Stimulated activated CD4-positive, alpha-beta T cell treated with anti-CD3 and anti-CD28 coated beads, TNF-alpha, amount 100 ng/mL, for 4 hours (primary cell): ENCODE data around the gene PHACTR2.
"Not testable (repeated sequence)": the region's sequence is repeated elsewhere in the genome, so short reads cannot be mapped to it uniquely, and the experiment has no call there.

ENCODE experiments used
- DNase-seq, 3 experiments: peaks; one replicate each; pipeline ENCODE4 v3.0.0-alpha.2; 2020; ENCODE audit warnings: low read depth in 3 of 3

PHACTR2 gene

DNA sequence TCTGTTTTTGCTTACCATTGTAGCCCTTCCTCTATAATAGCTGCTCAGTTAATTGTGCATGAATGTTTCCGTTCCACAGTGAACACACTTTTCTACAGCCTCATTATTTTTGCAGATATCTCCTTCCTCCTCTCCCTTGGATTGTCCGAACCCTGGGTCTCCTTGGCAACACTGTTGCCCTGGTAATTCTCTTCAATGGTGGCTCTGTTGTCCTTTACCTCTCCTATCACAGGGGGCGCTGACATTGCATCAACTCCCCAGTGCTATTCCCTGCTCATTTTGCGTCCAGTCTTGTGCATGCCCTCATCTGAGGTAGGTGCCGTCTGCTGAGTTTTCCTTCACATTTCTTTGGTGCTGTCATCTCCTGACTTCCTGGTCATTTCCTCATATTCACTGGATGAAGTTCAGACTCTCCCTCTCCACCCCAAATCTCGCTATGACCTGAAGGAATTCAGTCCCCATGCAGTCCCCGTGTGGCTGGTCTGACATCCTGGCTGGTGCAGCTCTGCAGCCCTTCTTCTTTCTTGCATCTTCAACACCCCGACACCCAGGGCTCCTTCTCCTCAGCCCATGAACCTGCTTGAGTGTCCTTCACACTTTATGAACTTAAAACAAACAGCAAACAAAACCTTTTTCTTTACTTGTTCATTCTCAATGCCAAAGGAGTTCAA, 21.1 kb downstream of the PHACTR2 start:
- no peak for DNase-seq

DNA sequence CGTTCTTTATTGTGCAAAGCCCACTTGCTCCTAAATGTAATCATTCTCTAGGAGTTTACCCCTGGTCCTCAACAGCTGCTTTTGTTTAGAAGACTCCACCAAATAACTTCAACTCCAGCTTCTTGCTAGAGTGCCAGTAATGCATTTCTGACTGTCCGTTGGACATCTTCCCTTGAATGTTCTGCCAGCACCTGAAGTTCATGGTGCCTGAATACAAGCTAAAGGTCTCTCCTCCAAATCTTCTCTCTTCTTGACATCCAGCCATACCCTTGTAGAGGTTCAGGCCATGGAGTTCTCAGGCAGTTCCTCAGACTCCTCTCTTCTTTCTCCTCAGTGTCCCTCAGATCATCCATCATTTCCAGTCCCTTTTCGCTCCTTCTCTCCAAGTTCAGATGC, 21.7 kb downstream of the PHACTR2 start:
- DNase-seq: no peak

- no peak for DNase-seq
Measured at GRCh38 chr6:143700684-143701348, 23.1 kb downstream of the PHACTR2 start.

DNA sequence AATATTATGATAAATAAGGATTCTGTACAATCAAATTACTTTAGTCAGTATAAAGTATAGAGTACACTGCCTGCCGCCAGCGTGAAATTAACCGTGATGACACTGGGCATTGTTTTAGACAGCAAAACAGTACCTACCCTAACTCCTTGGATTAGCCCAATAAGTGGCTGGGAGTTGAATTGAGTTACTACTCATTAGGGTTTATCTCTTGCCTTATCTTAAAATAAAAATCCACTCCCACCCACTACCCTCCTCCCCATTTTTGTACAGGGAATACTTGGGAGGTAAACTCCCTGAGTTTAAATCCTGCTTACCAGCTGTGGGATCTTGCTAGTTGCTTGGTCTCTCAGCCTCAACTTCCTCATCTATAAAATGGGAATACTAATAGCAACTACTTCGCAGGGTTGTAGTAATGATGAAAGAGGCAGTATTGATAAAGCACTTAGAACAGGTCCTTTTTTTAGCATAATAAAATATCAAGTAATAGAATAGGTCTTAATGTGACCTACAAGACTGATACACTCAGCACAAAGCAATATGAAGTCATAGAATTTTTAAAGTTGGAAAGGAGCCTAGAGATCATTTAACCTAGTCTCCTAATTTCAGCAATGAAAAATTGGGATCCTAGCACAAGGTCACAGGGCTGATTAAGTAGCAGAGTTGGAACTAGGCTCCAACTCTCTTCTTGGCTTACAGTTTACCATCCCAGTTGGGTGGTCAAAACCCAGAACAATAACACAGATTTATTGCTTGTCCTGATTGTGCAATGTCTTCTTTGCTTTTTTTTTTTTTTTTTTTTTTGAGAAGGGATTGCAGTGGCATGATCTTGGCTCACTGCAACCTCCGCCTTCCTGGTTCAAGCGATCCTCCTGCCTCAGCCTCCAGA, 23.8 kb downstream of the PHACTR2 start:
- no peak for DNase-seq

DNA sequence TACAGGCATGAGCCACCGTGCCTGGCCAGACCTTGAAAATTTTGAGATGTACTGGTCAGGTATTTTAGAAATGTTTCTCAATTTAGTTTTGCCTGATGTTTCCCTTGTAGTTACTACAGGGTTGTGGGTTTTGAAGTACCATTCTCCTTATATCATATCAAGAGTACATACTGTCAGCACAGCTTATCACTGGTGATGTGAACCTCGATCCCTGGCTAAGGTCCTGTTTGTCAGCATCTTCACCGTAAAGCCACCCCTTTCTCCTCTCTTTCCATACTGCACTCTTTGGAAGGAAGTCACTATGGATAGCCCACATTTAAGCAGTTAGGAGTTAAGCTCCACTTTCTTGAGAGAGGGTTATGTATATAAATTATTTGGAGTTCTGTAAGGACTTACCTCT, 27.8 kb downstream of the PHACTR2 start:
- no peak for DNase-seq

DNA sequence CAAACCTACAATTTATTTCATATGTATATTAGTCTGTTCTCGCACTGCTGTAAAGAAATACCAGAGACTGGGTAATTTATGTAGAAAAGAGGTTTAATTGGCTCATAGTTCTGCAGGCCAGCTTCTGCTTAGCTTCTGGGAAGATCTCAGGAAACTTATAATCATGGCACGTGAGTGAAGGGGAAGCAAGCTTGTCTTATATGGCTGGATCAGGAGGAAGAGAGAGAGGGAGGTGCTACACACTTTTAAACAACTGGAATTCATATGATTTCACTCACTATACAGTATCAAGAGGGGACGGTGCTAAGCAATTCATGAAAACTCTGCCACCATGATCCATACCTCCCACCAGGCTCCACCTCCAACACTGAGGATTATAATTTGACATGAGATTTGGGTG, 29.9 kb downstream of the PHACTR2 start:
- no peak for DNase-seq

DNA sequence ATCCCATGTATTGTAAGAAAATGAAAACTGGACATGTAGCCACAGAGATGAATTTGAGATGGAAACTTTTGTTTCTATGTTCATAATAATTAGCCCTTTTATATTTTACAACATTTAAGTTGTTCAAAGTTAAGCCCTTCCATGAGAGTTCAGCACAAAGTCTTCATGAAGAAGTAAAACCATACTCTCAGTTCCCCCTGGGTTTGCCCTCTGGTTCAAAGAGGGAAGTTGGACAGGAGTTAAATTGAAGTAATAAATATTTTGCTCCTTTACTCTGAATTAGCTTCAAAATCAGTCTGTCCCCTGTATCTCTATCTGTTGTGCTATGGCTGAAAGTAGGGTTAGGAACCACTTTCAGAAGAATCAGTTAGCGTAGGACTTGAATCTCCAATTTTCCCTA, 31.1 kb downstream of the PHACTR2 start:
- DNase-seq: no peak

DNA sequence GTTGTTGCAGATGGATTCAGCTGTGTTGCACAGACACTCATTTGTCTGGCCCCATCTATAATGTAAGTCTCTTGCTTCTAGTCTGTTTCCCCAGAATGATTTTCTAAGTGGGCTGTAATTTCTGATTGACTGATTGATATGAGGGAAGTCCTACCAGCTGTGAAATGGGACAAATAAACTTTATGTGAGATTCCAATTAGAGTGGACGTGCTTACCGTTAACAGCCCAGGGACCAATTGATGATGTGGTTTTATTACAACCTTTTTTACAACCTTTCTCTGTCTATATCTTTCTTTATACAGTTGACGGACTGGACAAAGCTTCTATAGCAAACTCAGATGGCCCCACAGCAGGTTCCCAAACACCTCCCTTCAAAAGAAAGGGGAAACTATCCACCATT, 33.9 kb downstream of the PHACTR2 start:
- DNase-seq: no peak

GRCh38 chr6:143718472-143718871, 40.7 kb downstream of the PHACTR2 start:
- DNase-seq: no peak

GRCh38 chr6:143721642-143722041, 43.9 kb downstream of the PHACTR2 start:
- no peak for DNase-seq

DNA sequence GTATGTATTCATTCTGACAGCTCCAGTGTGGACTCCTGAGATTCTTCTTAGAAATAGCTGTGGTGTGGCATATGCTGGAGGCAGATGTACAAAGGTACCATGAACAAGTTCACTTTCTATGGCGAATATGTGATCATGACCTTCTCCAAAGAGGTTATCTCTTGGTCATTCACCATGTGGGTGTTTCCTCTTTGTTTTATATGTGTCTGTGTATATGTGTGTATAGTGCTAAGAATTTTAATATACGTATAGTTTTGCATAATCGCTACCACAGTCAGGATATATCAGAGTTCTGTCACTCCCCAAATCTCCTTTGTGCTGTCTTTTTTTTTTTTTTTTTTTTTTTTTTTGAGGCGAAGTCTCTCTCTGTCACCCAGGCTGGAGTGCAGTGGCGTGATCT, 47.1 kb downstream of the PHACTR2 start:
- no peak for DNase-seq

DNA sequence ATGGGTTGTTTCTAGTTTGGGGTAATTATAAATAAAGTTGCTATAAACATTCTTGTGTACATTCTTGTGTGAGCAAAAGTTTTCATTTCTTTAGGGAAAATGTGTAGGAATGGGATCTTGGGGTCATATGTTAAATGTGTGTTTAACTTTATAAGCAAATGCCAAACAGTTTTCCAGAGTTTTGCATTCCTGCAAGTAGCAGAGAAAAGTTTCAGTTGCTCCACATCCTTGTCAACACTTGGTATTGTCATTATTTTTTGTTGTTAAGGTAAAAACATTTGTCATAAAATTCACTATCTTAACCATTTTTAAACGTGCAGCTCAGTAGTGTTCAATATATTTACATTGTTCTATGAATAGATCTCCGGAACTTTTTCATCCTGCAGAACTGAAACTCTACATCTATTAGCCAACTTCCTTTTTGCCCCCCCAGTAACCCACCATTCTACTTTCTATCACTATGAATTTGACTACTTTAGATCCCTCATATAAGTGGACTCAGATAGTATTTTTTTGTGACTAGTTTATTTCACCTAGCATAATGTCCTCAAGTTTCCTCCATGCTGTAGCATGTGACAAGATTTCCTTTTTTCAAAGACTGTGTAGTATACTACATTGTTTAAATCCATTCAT, 48.4 kb downstream of the PHACTR2 start:
- DNase-seq: no peak

GRCh38 chr6:143727035-143727434, 49.3 kb downstream of the PHACTR2 start:
- no peak for DNase-seq

- no peak for DNase-seq
Measured at GRCh38 chr6:143731789-143732188, 54.0 kb downstream of the PHACTR2 start.

- DNase-seq: no peak
Measured at GRCh38 chr6:143732536-143732935, 54.8 kb downstream of the PHACTR2 start.

DNA sequence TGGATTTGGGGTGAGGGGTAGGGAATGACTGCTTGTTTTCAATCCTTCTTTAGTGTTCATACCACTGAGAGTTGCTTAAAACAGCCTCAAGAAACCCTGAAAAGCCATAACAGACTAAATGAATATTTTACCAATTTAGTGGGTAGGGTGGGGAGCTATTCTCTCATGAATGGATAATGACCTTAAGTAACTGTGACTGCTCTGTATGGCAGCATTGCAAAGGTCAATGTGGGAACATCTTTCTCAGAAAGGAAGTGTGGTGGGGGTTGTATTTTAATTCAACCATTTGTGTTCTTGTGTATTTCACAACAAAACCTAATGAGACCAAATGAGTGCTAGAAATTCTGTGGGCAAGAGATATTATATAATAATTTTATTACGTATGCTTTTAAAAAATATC, 55.7 kb downstream of the PHACTR2 start:
- no peak for DNase-seq

GRCh38 chr6:143734641-143735063, 56.9 kb downstream of the PHACTR2 start:
- DNase-seq: no peak

DNA sequence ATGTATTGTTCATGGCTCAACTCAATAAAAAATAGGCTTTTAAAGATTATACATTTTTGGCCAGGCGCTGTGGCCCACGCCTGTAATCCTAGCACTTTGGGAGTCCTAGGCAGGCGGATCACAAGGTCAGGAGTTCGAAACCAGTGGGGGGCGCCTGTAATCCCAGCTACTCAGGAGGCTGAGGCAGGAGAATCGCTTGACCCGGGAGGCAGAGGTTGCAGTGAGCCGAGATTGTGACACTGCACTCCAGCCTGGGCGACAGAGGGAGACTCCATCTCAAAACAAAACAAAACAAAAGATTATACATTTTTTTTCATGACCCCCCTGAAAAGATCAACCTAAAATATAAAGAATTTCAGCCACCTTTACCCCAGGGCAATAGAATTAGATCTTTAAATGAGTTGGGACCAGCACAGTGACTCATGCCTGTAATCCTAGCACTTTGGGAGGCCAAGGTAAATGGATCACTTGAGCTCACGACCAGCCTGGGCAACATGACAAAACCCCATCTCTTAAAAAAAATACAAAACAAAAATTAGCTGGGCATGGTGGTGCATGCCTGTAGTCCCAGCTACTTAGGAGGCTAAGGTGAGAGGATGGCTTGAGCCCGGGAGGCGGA, 60.4 kb downstream of the PHACTR2 start:
- not testable (repeated sequence) for DNase-seq

GRCh38 chr6:143739341-143739851, 61.6 kb downstream of the PHACTR2 start:
- DNase-seq: no peak

- DNase-seq: no peak
Measured at GRCh38 chr6:143740213-143740612, 62.4 kb downstream of the PHACTR2 start.

GRCh38 chr6:143741480-143741879, 63.7 kb downstream of the PHACTR2 start:
- no peak for DNase-seq
